Smooth muscle cell (in vitro differentiated cells): ENCODE data around the gene PACS2. TPM values are rescaled to one million over a fixed set of nuclear protein-coding genes. Genes with fewer than 3 reads are reported as not detected.

Experiments used
- DNase-seq: peaks from one replicate; lab custom pipeline; 2025; ENCODE audit not compliant: unreplicated experiment; lab: John Stamatoyannopoulos, UW
- H2AFZ ChIP-seq: fragments of 200-600 bp; sonication (generic); 2 replicates; pipeline ENCODE4 v1.6.0; 2016; ENCODE audit warnings: antibody characterized with exemption, low read depth, mild to moderate bottlenecking
- H3F3A ChIP-seq: fragments of 200-600 bp; sonication (generic); 2 replicates; pipeline ENCODE4 v1.6.0; 2017; ENCODE audit warnings: antibody characterized with exemption, low read depth
- H3K27ac ChIP-seq: fragments of 200-600 bp; sonication (generic); 2 replicates; pipeline ENCODE4 v1.5.1; 2016; ENCODE audit warnings: low read depth, mild to moderate bottlenecking
- H3K27me3 ChIP-seq: fragments of 200-600 bp; sonication (generic); 2 replicates; pipeline ENCODE4 v1.6.1; 2016; ENCODE audit warnings: low read depth, mild to moderate bottlenecking
- H3K36me3 ChIP-seq: fragments of 200-600 bp; sonication (generic); 2 replicates; pipeline ENCODE4 v1.5.1; 2016; ENCODE audit warnings: low read depth
- H3K4me1 ChIP-seq: fragments of 200-600 bp; sonication (generic); 2 replicates; pipeline ENCODE4 v1.5.1; 2016; ENCODE audit warnings: low read depth
- H3K4me2 ChIP-seq: fragments of 200-600 bp; sonication (generic); 2 replicates; pipeline ENCODE4 v1.6.0; 2016; ENCODE audit warnings: mild to moderate bottlenecking
- H3K4me3 ChIP-seq: fragments of 200-600 bp; sonication (generic); 2 replicates; pipeline ENCODE4 v1.5.1; 2016; ENCODE audit warnings: mild to moderate bottlenecking
- H3K79me2 ChIP-seq: fragments of 200-600 bp; sonication (generic); 2 replicates; pipeline ENCODE4 v1.6.0; 2016; ENCODE audit warnings: low read depth, mild to moderate bottlenecking
- H3K9ac ChIP-seq: fragments of 200-600 bp; sonication (generic); 2 replicates; pipeline ENCODE4 v1.6.0; 2016; ENCODE audit warnings: low read depth
- H3K9me3 ChIP-seq: fragments of 200-600 bp; sonication (generic); replicated peaks from 2 replicates; pipeline ENCODE4 v1.5.1; 2016; ENCODE audit warnings: low read depth
- H4K20me1 ChIP-seq: fragments of 200-600 bp; sonication (generic); 2 replicates; pipeline ENCODE4 v1.6.0; 2016; ENCODE audit warnings: low read depth
- WGBS: methylation state at CpG from one replicate; pipeline ENCODE4 v1.1.7; 2016; ENCODE audit warnings: low lambda C conversion rate; 5-methylcytosine and 5-hydroxymethylcytosine counted together
- polyA plus RNA-seq: library from polyadenylated mRNA; unstranded; fragments of >200 nt; fragmentation: Nextera tagmentation; extraction: Ambion mirVana; gene quantifications from 2 replicates; pipeline ENCODE4 v1.2.1, GENCODE V29; 2016
- total RNA-seq: library from RNA; depleted of rRNA; stranded (reverse); fragments of >200 nt; gene quantifications from 2 replicates; pipeline ENCODE4 v1.2.3, GENCODE V29; 2014
- TF ChIP-seq, protein P1 (sequence below): fragments of 200-600 bp; sonication (generic); IDR thresholded peaks from 2 replicates; pipeline ENCODE4 v1.5.1; 2017; ENCODE audit warnings: borderline replicate concordance, mild to moderate bottlenecking, antibody characterized with exemption; ENCODE audit not compliant: insufficient read depth, poor library complexity, severe bottlenecking

PACS2 gene
- total and polyA plus RNA-seq, 2 experiments from 2014 or later: 36.9 to 49.1 TPM

- Histone ChIP-seq H3K79me2 (peaks cover 91% of the 10 kb centered on the region), H3K36me3 (no peaks in the 10 kb centered on the region), H3K27ac (no peak overlapping the region), H3K4me2 (no peak overlapping the region), H3K27me3 (no peaks in the 10 kb centered on the region), H3K9ac (no peak overlapping the region), H3F3A (no peaks in the 10 kb centered on the region), H3K4me1 (no peaks in the 10 kb centered on the region), H3K4me3 (no peak overlapping the region), H4K20me1 (peaks cover 86% of the 10 kb centered on the region), H2AFZ (no peak overlapping the region), H3K9me3 (no peaks in the 10 kb centered on the region)
- WGBS: 100% methylated on average over 1 of the region's 1 CpG
- no peak for DNase-seq
- TF ChIP-seq, protein P1, sequence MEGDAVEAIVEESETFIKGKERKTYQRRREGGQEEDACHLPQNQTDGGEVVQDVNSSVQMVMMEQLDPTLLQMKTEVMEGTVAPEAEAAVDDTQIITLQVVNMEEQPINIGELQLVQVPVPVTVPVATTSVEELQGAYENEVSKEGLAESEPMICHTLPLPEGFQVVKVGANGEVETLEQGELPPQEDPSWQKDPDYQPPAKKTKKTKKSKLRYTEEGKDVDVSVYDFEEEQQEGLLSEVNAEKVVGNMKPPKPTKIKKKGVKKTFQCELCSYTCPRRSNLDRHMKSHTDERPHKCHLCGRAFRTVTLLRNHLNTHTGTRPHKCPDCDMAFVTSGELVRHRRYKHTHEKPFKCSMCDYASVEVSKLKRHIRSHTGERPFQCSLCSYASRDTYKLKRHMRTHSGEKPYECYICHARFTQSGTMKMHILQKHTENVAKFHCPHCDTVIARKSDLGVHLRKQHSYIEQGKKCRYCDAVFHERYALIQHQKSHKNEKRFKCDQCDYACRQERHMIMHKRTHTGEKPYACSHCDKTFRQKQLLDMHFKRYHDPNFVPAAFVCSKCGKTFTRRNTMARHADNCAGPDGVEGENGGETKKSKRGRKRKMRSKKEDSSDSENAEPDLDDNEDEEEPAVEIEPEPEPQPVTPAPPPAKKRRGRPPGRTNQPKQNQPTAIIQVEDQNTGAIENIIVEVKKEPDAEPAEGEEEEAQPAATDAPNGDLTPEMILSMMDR: no peak
Observed at GRCh38 chr14:105431256-105431655, 116.7 kb downstream of the PACS2 start.

DNA sequence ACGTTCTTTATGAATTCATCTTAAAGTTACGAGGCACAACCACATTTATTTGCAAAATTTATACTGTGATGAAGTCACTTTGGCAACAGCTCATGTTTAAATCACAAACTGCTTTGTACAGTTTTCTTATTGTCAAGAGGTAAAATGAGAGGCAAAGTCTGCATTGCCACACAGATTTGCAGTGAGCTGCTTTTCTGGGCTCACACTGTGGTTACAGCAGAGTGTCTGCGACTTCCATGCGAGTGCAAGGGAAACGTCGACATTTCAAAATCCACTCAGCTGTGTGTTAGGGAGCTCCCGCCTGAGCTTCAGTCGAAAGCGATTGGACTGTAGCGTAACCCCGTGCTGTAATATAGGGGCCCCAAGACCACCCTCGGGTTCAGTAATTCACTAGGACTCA lies 118.1 kb downstream of the PACS2 start:
- H3K9ac ChIP-seq: no peak overlapping the region
- TF ChIP-seq, protein P1: no peak

GRCh38 chr14:105433161-105433605 lies 118.6 kb downstream of the PACS2 start:
- Histone ChIP-seq H3K27me3 (no peaks in the 10 kb centered on the region), H3F3A (no peaks in the 10 kb centered on the region), H3K79me2 (peaks cover 94% of the 10 kb centered on the region), H3K4me2 (no peak overlapping the region), H3K9ac (no peak overlapping the region), H3K27ac (no peak overlapping the region), H3K4me3 (no peak overlapping the region), H3K9me3 (no peaks in the 10 kb centered on the region), H4K20me1 (peaks cover 92% of the 10 kb centered on the region), H2AFZ (no peak overlapping the region), H3K4me1 (no peaks in the 10 kb centered on the region), H3K36me3 (no peaks in the 10 kb centered on the region)
- 94% methylated on average over 17 of the region's 17 CpGs for WGBS
- DNase-seq: no peak
- TF ChIP-seq, protein P1: no peak

More for the DNA sequence above, 118.1 kb downstream of the PACS2 start:
- Histone ChIP-seq H3K4me3 (no peak overlapping the region), H3F3A (no peaks in the 10 kb centered on the region), H3K27me3 (no peaks in the 10 kb centered on the region), H3K4me2 (no peak overlapping the region), H3K27ac (no peak overlapping the region), H2AFZ (no peak overlapping the region), H3K9me3 (no peaks in the 10 kb centered on the region), H4K20me1 (peaks cover 91% of the 10 kb centered on the region), H3K36me3 (no peaks in the 10 kb centered on the region), H3K4me1 (no peaks in the 10 kb centered on the region), H3K79me2 (peaks cover 93% of the 10 kb centered on the region)
- no peak for DNase-seq
- 95% methylated on average over 12 of the region's 12 CpGs for WGBS

DNA sequence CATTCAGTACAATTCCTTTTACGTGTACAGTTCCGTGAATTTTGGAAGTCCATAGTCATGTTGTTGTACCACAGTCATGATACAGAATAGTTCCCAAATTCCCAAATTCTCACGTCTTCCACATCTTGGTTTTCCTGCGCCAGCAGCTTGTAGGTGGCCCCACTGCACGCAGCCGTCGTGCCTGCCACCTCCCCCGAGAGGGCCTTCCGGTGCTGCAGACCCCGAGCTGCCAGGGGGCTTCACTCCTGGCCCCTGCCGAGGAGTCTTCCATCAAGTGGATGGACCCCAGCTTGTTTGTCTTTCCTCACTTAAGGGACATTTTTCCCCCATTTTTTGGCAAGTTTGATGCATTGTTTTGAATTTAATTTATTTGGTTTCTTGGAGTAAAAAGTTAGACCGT lies 121.9 kb downstream of the PACS2 start:
- peaks cover 98% of the 10 kb centered on the region for H4K20me1 ChIP-seq

More for the DNA sequence above, 121.9 kb downstream of the PACS2 start:
- Histone ChIP-seq H3K27me3 (no peaks in the 10 kb centered on the region), H3K27ac (no peak overlapping the region), H3K79me2 (peaks cover 66% of the 10 kb centered on the region), H3K36me3 (no peaks in the 10 kb centered on the region), H3K4me3 (no peak overlapping the region), H3F3A (no peaks in the 10 kb centered on the region), H3K9me3 (no peaks in the 10 kb centered on the region), H3K9ac (no peak overlapping the region), H2AFZ (no peak overlapping the region), H3K4me1 (no peaks in the 10 kb centered on the region), H3K4me2 (no peak overlapping the region)
- 96% methylated on average over 12 of the region's 12 CpGs for WGBS
- DNase-seq: no peak
- TF ChIP-seq, protein P1: no peak
